GM12891 (cell line): ENCODE measurements around the gene USP6NL.

Source experiments
- DNase-seq: peaks from one replicate; pipeline ENCODE4 v3.0.0; 2011; ENCODE audit warnings: low spot score; ENCODE audit not compliant: insufficient read length
- FAIRE-seq: peaks from 2 replicates; lab custom pipeline; 2011; peaks lifted over from hg19 to GRCh38; lab: Jason Lieb, UNC
- PAX5 ChIP-seq: IDR thresholded peaks from 2 replicates; pipeline ENCODE4 v1.6.1; 2011; ENCODE audit warnings: low read length, moderate library complexity, mild to moderate bottlenecking; ENCODE audit not compliant: insufficient read depth, severe bottlenecking
- POLR2A ChIP-seq: IDR thresholded peaks from 2 replicates; pipeline ENCODE4 v1.6.1; 2011; ENCODE audit warnings: low read depth, low read length, control low read depth
- POLR2AphosphoS5 ChIP-seq: IDR thresholded peaks from 2 replicates; pipeline ENCODE4 v1.6.1; 2011; ENCODE audit warnings: low read depth, low read length, control low read depth
- POU2F2 ChIP-seq: IDR thresholded peaks from 2 replicates; pipeline ENCODE4 v1.6.1; 2011; ENCODE audit warnings: low read depth, mild to moderate bottlenecking, control low read depth, low read length, moderate library complexity
- SPI1 ChIP-seq: IDR thresholded peaks from 2 replicates; pipeline ENCODE4 v1.6.1; 2011; ENCODE audit warnings: low read depth, low read length, control low read depth
- TAF1 ChIP-seq: IDR thresholded peaks from 2 replicates; pipeline ENCODE4 v1.6.1; 2011; ENCODE audit warnings: low read depth, low read length, control low read depth

Gene USP6NL

GRCh38 chr10:11457336-11457735 is 154.1 kb downstream of the USP6NL start:
- no peak for FAIRE-seq

GRCh38 chr10:11454958-11455566 is 156.4 kb downstream of the USP6NL start:
- no peak for FAIRE-seq
- no peak for DNase-seq
- TF ChIP-seq POLR2AphosphoS5 (peak; percentile 31; the same call in 1 of the 2 replicates), POLR2A (no peak)

More at GRCh38 chr10:11457336-11457735, 154.1 kb downstream of the USP6NL start:
- DNase-seq: no peak
- TF ChIP-seq SPI1 (no peak), POLR2AphosphoS5 (no peak), POLR2A (no peak; the same call in 1 of the 2 replicates), PAX5 (no peak), TAF1 (no peak), POU2F2 (no peak)

GRCh38 chr10:11454160-11454559 is 157.3 kb downstream of the USP6NL start:
- FAIRE-seq (peak; percentile 28), DNase-seq (no peak)
- TF ChIP-seq PAX5 (no peak), POLR2A (peak; percentile 31), SPI1 (no peak), POLR2AphosphoS5 (peak; percentile 57; the same call in 1 of the 2 replicates), POU2F2 (no peak)

- no peak for TF ChIP-seq POLR2A
- no peak for TF ChIP-seq TAF1
- TF ChIP-seq SPI1: no peak
- no peak for TF ChIP-seq POU2F2
- TF ChIP-seq POLR2AphosphoS5: peak; percentile 56; the same call in 1 of the 2 replicates
- TF ChIP-seq PAX5: no peak
- DNase-seq: no peak
Measured at GRCh38 chr10:11451640-11452260, 159.7 kb downstream of the USP6NL start.

GRCh38 chr10:11450427-11450826 is 161.0 kb downstream of the USP6NL start:
- TF ChIP-seq SPI1: peak; percentile 41; the same call in 1 of the 2 replicates
- TF ChIP-seq POLR2A: no peak
- FAIRE-seq (no peak), DNase-seq (no peak)

More at GRCh38 chr10:11451640-11452260, 159.7 kb downstream of the USP6NL start:
- FAIRE-seq: no peak

- DNase-seq: no peak
- FAIRE-seq: peak; percentile 94
- TF ChIP-seq POU2F2: no peak
- TF ChIP-seq SPI1: no peak
- no peak for TF ChIP-seq POLR2A
- no peak for TF ChIP-seq POLR2AphosphoS5
- no peak for TF ChIP-seq TAF1
- no peak for TF ChIP-seq PAX5
Measured at GRCh38 chr10:11449761-11450160, 161.7 kb downstream of the USP6NL start.

GRCh38 chr10:11448545-11449244 is 162.8 kb downstream of the USP6NL start:
- no peak for DNase-seq
- peak; percentile 98 for FAIRE-seq
- TF ChIP-seq POLR2AphosphoS5: no peak
- peak; percentile 79 for TF ChIP-seq SPI1
- TF ChIP-seq PAX5: peak; percentile 95
- no peak for TF ChIP-seq TAF1

GRCh38 chr10:11448190-11448544 is 163.3 kb downstream of the USP6NL start:
- DNase-seq: no peak
- no peak for FAIRE-seq
- TF ChIP-seq POU2F2: no peak
- TF ChIP-seq POLR2A: no peak
- TF ChIP-seq TAF1: no peak
- no peak for TF ChIP-seq SPI1
- TF ChIP-seq PAX5: no peak
- no peak for TF ChIP-seq POLR2AphosphoS5

GRCh38 chr10:11447586-11447985 is 163.9 kb downstream of the USP6NL start:
- TF ChIP-seq TAF1: no peak
- no peak for TF ChIP-seq POLR2A
- TF ChIP-seq PAX5: no peak
- TF ChIP-seq POU2F2: no peak
- no peak for TF ChIP-seq SPI1
- DNase-seq (no peak), FAIRE-seq (no peak)

GRCh38 chr10:11446864-11447263 is 164.6 kb downstream of the USP6NL start:
- DNase-seq (no peak), FAIRE-seq (peak; percentile 57)
- TF ChIP-seq POLR2A (no peak), TAF1 (no peak), PAX5 (no peak), SPI1 (no peak), POU2F2 (no peak), POLR2AphosphoS5 (no peak)
